K562 (cell line): ENCODE data around the gene FCRLA. TPM values are rescaled to one million over a fixed set of nuclear protein-coding genes. Genes with fewer than 3 reads are reported as not detected.

Source experiments
- ATF7 ChIP-seq: fragments of 450-650 bp; IDR thresholded peaks from 2 replicates; pipeline ENCODE4 v1.7.1; 2014; ENCODE audit warnings: mild to moderate bottlenecking, moderate library complexity
- CREBBP ChIP-seq: IDR thresholded peaks from one replicate; pipeline ENCODE4 v1.6.1; 2012; ENCODE audit warnings: low read depth, mild to moderate bottlenecking, control low read depth, inconsistent platforms, low read length
- EP300 ChIP-seq: IDR thresholded peaks from 2 replicates; pipeline ENCODE4 v1.6.1; 2012; ENCODE audit warnings: low read length, improper control_type of control experiment
- FOXA1 ChIP-seq: fragments of 450-650 bp; IDR thresholded peaks from 2 replicates; pipeline ENCODE4 v1.6.1; 2016; ENCODE audit warnings: mild to moderate bottlenecking, borderline replicate concordance
- GATAD2A ChIP-seq: fragments of 450-650 bp; IDR thresholded peaks from 2 replicates; pipeline ENCODE4 v1.6.1; 2017
- HNRNPH1 ChIP-seq: fragments of 200-400 bp; formaldehyde crosslinking; optimal IDR thresholded peaks from 2 replicates; pipeline ENCODE3; 2017; ENCODE audit warnings: low read depth, mild to moderate bottlenecking, low read length, moderate library complexity
- MAFK ChIP-seq: IDR thresholded peaks from 2 replicates; pipeline ENCODE4 v1.6.1; 2011; ENCODE audit warnings: low read length, improper control_type of control experiment
- MTA3 ChIP-seq: fragments of 450-650 bp; formaldehyde crosslinking; IDR thresholded peaks from 2 replicates; pipeline ENCODE4 v1.6.1; 2017; ENCODE audit warnings: mild to moderate bottlenecking, borderline replicate concordance
- MYC ChIP-seq, 2 experiments: fragments of 250-450 bp in 1 of 2; sonication (Bioruptor Pico) in 1 of 2; IDR thresholded peaks; 2 replicates each; pipeline versions ENCODE4 v1.5.1 to v1.6.1; 2012 to 2021; ENCODE audit warnings: low read depth in 2 of 2, borderline replicate concordance in 1 of 2, improper control_type of control experiment in 1 of 2, low read length in 1 of 2, mild to moderate bottlenecking in 1 of 2, moderate library complexity in 1 of 2
- PHF21A ChIP-seq: fragments of 450-650 bp; IDR thresholded peaks from 2 replicates; pipeline ENCODE4 v1.6.1; 2017; ENCODE audit warnings: low read depth, borderline replicate concordance
- RCOR1 ChIP-seq, 2 experiments: IDR thresholded peaks; 2 replicates each; pipeline ENCODE4 v1.6.1; 2012; ENCODE audit warnings: low read depth in 2 of 2, low read length in 2 of 2, borderline replicate concordance in 1 of 2, improper control_type of control experiment in 1 of 2
- TEAD1 ChIP-seq, 2 experiments: fragments of 450-650 bp in 1 of 2; sonication (generic) in 1 of 2; formaldehyde crosslinking; IDR thresholded peaks; 2 replicates each; pipeline versions ENCODE4 v1.4.0 to v1.8.0; 2020 to 2022; ENCODE audit warnings: mild to moderate bottlenecking in 2 of 2, missing genetic modification reagents in 1 of 2
- U2AF2 ChIP-seq: fragments of 200-400 bp; formaldehyde crosslinking; optimal IDR thresholded peaks from 2 replicates; pipeline ENCODE3; 2017; ENCODE audit warnings: low read depth, mild to moderate bottlenecking, low read length
- ZBTB8A ChIP-seq: fragments of 450-650 bp; IDR thresholded peaks from 2 replicates; pipeline ENCODE4 v1.6.1; 2018; ENCODE audit warnings: mild to moderate bottlenecking, moderate library complexity; ENCODE audit not compliant: partially characterized antibody
- ZFP1 ChIP-seq: fragments of 450-650 bp; formaldehyde crosslinking; IDR thresholded peaks from 2 replicates; pipeline ENCODE4 v1.4.0; 2020; ENCODE audit warnings: mild to moderate bottlenecking, mixed read lengths
- ZNF24 ChIP-seq: fragments of 450-650 bp; IDR thresholded peaks from 2 replicates; pipeline ENCODE4 v1.6.1; 2016
- ZNF695 ChIP-seq: fragments of 450-650 bp; formaldehyde crosslinking; IDR thresholded peaks from 2 replicates; pipeline ENCODE4 v1.4.0; 2020; ENCODE audit warnings: mild to moderate bottlenecking, moderate library complexity
- polyA plus RNA-seq, 8 experiments: library from polyadenylated mRNA; depleted of rRNA in 4 of 8; stranded (reverse) in 5 of 8; unstranded in 3 of 8; fragments of >200 nt; fragmentation: Nextera tagmentation in 2 of 8; fragmentation: Illumina TruSeq in 1 of 8; extraction: Ambion mirVana in 2 of 8; extraction: Trizol in 1 of 8; gene quantifications; 2 replicates each; pipeline versions ENCODE4 v1.2.1 to v1.2.3, GENCODE V29; 2011 to 2014; ENCODE audit warnings: inconsistent platforms in 1 of 8, missing spikeins in 1 of 8
- total RNA-seq, 7 experiments: library from RNA; depleted of rRNA in 6 of 7; stranded (reverse); fragments of >200 nt in 6 of 7; fragmentation: Illumina TruSeq in 2 of 7; extraction: Trizol in 2 of 7; gene quantifications; 2 replicates each; pipeline versions ENCODE4 v1.2.1 to v1.2.3, GENCODE V29; 2011 to 2021; ENCODE audit warnings: low replicate concordance in 1 of 7
- TF ChIP-seq, protein P1 (sequence below): fragments of 250-450 bp; sonication (Bioruptor Pico); IDR thresholded peaks from 2 replicates; pipeline ENCODE4 v1.9.0; 2021; ENCODE audit warnings: mild to moderate bottlenecking, inconsistent platforms
- TF ChIP-seq, protein P2 (sequence below): fragments of 450-650 bp; IDR thresholded peaks from 2 replicates; pipeline ENCODE4 v1.6.1; 2016
- TF ChIP-seq, protein P3 (sequence below): fragments of 450-650 bp; IDR thresholded peaks from 2 replicates; pipeline ENCODE4 v1.7.1; 2018; ENCODE audit warnings: mild to moderate bottlenecking, low read depth; ENCODE audit not compliant: partially characterized antibody
- TF ChIP-seq, protein P4 (sequence below): fragments of 250-450 bp; sonication (Bioruptor Pico); IDR thresholded peaks from 2 replicates; pipeline ENCODE4 v1.5.0; 2021

Gene FCRLA
- total and polyA plus RNA-seq, 9 of the 15 experiments (the other 6 are each of a cell fraction or from before 2014, with no cell fraction given) = 0.09 to 0.84 (median 0.44) TPM

DNA sequence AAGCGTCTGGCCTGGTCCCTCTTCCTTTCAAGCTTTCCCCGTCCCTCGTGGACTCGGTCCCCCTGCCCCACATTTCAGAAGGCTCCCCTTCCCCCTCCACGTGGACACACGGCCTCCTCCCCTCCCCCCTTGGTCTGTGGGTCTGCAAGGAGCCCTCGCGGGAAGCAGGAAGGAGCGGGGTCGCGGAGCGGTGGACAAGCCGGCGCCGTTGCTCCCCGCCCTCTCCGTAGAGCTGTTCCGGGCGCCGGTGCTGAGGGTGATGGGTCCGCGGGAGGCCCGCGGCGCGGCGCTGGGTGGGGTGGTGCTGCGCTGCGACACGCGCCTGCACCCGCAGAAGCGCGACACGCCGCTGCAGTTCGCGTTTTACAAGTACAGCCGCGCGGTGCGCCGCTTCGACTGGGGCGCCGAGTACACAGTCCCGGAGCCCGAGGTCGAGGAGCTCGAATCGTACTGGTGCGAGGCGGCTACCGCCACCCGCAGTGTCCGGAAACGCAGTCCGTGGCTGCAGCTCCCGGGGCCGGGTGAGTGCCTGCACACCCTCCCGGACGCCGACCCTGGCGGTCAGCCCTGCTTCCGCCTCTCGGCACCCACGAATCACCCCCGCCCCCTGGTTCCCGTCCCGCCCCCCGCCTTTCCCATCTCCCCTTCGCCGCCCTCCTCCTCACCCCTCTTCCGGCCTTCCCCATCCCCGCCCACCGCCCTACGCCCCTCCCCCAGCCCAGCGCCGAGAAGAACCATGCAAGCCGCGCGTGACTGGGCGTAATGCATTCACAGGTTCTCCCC lies 19.6 kb downstream of the FCRLA start (continued):
- TF ChIP-seq U2AF2 = no peak
- TF ChIP-seq, protein P1, sequence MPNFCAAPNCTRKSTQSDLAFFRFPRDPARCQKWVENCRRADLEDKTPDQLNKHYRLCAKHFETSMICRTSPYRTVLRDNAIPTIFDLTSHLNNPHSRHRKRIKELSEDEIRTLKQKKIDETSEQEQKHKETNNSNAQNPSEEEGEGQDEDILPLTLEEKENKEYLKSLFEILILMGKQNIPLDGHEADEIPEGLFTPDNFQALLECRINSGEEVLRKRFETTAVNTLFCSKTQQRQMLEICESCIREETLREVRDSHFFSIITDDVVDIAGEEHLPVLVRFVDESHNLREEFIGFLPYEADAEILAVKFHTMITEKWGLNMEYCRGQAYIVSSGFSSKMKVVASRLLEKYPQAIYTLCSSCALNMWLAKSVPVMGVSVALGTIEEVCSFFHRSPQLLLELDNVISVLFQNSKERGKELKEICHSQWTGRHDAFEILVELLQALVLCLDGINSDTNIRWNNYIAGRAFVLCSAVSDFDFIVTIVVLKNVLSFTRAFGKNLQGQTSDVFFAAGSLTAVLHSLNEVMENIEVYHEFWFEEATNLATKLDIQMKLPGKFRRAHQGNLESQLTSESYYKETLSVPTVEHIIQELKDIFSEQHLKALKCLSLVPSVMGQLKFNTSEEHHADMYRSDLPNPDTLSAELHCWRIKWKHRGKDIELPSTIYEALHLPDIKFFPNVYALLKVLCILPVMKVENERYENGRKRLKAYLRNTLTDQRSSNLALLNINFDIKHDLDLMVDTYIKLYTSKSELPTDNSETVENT (CRISPR knock-in tag) = peak; percentile 95
- TF ChIP-seq ZBTB8A = no peak
- TF ChIP-seq ZFP1 (CRISPR knock-in tag) = 0 out of 2 replicates have a peak, but pooled peaks have one; percentile 25
- TF ChIP-seq TEAD1 (CRISPR knock-in tag; IDR thresholded peaks at IDR 0.05) = no peak
- 0 out of 2 replicates have a peak, but pooled peaks have one; percentile 6 for TF ChIP-seq ZNF24
- no peak for TF ChIP-seq FOXA1
- TF ChIP-seq ZNF695 (CRISPR knock-in tag) = no peak
- TF ChIP-seq, protein P2, sequence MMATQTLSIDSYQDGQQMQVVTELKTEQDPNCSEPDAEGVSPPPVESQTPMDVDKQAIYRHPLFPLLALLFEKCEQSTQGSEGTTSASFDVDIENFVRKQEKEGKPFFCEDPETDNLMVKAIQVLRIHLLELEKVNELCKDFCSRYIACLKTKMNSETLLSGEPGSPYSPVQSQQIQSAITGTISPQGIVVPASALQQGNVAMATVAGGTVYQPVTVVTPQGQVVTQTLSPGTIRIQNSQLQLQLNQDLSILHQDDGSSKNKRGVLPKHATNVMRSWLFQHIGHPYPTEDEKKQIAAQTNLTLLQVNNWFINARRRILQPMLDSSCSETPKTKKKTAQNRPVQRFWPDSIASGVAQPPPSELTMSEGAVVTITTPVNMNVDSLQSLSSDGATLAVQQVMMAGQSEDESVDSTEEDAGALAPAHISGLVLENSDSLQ = no peak
- no peak for TF ChIP-seq CREBBP
- peak; percentile 61; the same call in 1 of the 2 replicates for TF ChIP-seq MTA3
- TF ChIP-seq RCOR1 (IDR thresholded peaks at IDR 0.05; ENCODE audit: borderline replicate concordance in 1 of 2, low read depth in 2 of 2, low read length in 2 of 2) = peak in 1 of 2 experiments; percentile 33; a peak in 1 of 4 replicates
- TF ChIP-seq EP300 = no peak
- peak; percentile 62; the same call in 1 of the 2 replicates for TF ChIP-seq ATF7
- TF ChIP-seq, protein P3, sequence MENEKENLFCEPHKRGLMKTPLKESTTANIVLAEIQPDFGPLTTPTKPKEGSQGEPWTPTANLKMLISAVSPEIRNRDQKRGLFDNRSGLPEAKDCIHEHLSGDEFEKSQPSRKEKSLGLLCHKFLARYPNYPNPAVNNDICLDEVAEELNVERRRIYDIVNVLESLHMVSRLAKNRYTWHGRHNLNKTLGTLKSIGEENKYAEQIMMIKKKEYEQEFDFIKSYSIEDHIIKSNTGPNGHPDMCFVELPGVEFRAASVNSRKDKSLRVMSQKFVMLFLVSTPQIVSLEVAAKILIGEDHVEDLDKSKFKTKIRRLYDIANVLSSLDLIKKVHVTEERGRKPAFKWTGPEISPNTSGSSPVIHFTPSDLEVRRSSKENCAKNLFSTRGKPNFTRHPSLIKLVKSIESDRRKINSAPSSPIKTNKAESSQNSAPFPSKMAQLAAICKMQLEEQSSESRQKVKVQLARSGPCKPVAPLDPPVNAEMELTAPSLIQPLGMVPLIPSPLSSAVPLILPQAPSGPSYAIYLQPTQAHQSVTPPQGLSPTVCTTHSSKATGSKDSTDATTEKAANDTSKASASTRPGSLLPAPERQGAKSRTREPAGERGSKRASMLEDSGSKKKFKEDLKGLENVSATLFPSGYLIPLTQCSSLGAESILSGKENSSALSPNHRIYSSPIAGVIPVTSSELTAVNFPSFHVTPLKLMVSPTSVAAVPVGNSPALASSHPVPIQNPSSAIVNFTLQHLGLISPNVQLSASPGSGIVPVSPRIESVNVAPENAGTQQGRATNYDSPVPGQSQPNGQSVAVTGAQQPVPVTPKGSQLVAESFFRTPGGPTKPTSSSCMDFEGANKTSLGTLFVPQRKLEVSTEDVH = no peak
- 0 out of 2 replicates have a peak, but pooled peaks have one; percentile 23 for TF ChIP-seq GATAD2A
- no peak for TF ChIP-seq PHF21A
- TF ChIP-seq HNRNPH1 = no peak
- TF ChIP-seq MAFK = no peak
- TF ChIP-seq, protein P4, sequence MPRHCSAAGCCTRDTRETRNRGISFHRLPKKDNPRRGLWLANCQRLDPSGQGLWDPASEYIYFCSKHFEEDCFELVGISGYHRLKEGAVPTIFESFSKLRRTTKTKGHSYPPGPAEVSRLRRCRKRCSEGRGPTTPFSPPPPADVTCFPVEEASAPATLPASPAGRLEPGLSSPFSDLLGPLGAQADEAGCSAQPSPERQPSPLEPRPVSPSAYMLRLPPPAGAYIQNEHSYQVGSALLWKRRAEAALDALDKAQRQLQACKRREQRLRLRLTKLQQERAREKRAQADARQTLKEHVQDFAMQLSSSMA (CRISPR knock-in tag) = peak; percentile 19; the same call in 1 of the 2 replicates
- peak; percentile 73 for TF ChIP-seq MYC (IDR thresholded peaks at IDR 0.05; ENCODE audit: low read depth, low read length)
- 0 out of 2 replicates have a peak, but pooled peaks have one; percentile 29 for TF ChIP-seq MYC (CRISPR knock-in tag; IDR thresholded peaks at IDR 0.05; ENCODE audit: borderline replicate concordance, low read depth)
